Measurements from ENCODE around the gene ATP1A2. TPM values are rescaled to one million over a fixed set of nuclear protein-coding genes. Genes with fewer than 3 reads are reported as not detected.

ATP1A2 gene
- total RNA-seq, 1 donor from 2014 or later, result not detected

DNA sequence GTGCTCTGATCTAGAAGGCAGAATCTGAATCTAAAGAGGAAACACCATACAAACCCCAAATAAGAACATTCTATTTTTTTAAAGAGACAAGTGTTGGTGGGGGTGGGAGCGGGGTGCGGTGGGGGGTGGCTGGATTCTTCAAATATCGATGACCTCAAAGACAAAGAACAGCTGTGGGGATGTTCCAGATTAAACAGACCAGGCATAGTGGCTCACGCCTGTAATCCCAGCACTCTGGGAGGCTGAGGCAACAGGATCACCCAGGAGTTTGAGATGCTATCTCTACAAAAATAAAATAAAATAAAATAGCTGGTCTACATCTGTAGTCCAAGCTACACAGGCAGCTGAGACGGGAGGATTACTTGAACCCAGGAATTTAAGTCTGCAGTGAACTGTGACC, 40.8 kb downstream of the ATP1A2 start:
- TF ChIP-seq, protein P1, sequence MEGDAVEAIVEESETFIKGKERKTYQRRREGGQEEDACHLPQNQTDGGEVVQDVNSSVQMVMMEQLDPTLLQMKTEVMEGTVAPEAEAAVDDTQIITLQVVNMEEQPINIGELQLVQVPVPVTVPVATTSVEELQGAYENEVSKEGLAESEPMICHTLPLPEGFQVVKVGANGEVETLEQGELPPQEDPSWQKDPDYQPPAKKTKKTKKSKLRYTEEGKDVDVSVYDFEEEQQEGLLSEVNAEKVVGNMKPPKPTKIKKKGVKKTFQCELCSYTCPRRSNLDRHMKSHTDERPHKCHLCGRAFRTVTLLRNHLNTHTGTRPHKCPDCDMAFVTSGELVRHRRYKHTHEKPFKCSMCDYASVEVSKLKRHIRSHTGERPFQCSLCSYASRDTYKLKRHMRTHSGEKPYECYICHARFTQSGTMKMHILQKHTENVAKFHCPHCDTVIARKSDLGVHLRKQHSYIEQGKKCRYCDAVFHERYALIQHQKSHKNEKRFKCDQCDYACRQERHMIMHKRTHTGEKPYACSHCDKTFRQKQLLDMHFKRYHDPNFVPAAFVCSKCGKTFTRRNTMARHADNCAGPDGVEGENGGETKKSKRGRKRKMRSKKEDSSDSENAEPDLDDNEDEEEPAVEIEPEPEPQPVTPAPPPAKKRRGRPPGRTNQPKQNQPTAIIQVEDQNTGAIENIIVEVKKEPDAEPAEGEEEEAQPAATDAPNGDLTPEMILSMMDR (conservative IDR thresholded peaks at IDR 0.05; ENCODE audit: low read depth, low read length), result no peak
- H3K4me3 ChIP-seq (ENCODE audit: low read depth, low read length), result no peak overlapping the region
- DNase-seq (ENCODE audit: low read depth), result no peak

DNA sequence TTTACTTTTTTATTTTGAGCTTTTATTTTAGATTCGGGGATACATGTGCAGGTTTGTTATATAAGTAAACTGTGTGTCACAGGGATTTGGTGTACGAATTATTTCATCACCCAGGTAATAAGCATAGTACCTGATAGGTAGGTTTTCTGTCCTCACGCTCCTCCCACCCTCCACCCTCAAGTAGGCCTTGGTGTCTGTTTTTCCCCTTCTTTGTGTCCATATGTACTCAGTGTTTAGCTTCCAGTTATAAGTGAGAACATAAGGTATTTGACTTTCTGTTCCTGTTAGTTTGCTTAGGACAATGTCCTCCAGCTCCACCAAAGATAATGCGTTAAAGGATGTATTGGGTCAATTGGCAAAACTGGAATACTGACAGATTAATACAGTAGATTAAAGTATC, 41.6 kb downstream of the ATP1A2 start:
- no peak for DNase-seq (ENCODE audit: low read depth)
- TF ChIP-seq, protein P1 (conservative IDR thresholded peaks at IDR 0.05; ENCODE audit: low read depth, low read length), result no peak
- H3K4me3 ChIP-seq (ENCODE audit: low read depth, low read length), result no peak overlapping the region

DNA sequence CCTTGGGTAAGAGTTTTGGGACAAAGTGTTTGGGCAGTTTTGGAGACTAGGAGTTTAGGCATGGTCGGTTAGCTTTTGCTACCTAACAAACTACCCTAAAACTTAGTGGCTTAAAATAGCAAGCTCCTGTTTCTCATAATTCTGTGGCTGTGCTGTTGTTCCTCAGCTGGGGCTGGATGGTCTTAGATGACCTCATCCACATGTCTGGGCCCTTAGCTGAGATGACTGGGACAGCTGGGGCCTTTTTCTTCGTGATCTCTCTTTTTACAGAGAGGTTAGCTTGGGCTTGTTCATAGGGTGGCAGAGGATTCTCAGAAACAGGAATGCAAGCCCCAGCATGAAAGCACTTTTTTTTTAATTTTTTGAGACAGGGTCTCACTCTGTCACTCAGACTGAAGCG, 42.5 kb downstream of the ATP1A2 start:
- DNase-seq (ENCODE audit: low read depth), result no peak
- no peak overlapping the region for H3K4me3 ChIP-seq (ENCODE audit: low read depth, low read length)
- TF ChIP-seq, protein P1 (conservative IDR thresholded peaks at IDR 0.05; ENCODE audit: low read depth, low read length), result no peak

DNA sequence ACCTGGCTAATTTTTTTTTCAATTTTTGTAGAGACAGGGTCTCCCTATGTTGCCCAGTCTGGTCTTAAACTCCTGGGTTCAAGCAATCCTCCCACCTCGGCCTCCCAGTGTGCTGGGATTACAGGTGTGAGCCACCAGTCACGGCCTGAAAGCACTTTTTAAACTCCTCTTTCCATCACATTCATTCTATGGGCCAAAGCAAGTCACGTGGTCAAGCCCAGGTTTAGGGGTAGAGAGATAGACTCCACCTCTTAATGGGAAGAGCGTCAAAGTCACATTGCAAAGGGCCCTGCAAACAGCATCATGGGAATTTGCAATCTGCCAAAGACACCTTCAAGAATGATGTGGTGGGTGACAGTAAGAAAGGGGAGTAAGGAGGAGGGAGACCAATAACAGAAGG, 43.0 kb downstream of the ATP1A2 start:
- TF ChIP-seq, protein P1 (conservative IDR thresholded peaks at IDR 0.05; ENCODE audit: low read depth, low read length), result no peak
- no peak for DNase-seq (ENCODE audit: low read depth)
- no peak overlapping the region for H3K4me3 ChIP-seq (ENCODE audit: low read depth, low read length)

DNA sequence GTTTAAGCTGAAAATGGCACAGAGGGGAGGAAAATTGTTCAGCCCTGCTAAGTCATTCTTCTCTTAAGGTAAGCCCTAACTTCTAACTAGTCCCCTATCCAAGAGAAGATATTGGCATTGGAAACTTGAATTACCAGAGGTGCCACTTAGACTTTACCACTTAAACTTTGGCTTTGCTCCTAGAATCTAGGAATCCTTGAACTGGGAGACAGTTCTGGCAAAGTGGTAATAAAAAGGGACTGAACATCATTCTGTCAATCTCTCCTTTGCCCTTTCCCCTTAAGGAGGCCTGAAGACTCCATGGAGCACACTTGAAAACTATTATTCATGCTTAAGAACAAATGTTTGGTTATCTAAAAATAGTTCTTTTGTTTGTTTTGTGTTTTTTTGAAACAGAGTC, 44.3 kb downstream of the ATP1A2 start:
- no peak for DNase-seq (ENCODE audit: low read depth)
- TF ChIP-seq, protein P1 (conservative IDR thresholded peaks at IDR 0.05; ENCODE audit: low read depth, low read length), result no peak
- H3K4me3 ChIP-seq (ENCODE audit: low read depth, low read length), result no peak overlapping the region

DNA sequence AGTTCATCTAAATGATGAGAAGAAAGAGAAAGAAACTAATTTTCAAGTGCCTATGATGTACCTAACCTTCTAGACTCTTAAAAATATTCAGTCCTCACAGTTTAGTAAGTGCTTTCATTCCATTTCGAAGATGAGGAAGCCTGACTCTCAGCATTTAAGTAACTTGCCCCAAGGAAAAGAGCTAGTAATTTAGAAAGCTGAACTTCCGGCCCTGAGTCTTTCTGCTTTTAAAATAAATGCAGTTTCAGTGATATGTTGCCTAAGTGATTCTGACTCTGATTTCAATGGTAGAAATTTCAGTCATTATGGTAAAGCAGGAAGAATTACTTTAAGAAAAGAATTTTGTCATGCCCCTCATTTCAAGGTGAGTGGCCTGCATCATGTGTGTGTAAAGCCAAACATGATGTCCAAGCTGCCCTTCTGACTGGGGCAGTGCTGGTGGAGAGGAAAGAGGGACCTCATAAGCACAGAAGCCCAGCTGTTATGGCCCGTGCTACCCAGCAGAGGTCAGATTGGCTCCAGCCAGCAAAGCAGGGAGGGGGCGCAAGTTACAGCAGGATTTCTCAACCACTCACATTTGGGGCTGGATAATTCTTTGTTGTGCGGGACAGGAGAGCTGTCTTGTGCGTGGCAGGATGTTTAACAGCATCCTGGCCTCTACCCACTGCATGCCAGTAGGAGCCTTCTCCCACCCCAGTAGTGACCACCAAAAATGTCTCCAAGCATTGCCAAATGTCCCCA, 46.6 kb downstream of the ATP1A2 start:
- TF ChIP-seq, protein P1 (conservative IDR thresholded peaks at IDR 0.05; ENCODE audit: low read depth, low read length), result peak; percentile 56
- H3K4me3 ChIP-seq (ENCODE audit: low read depth, low read length), result no peak overlapping the region
- DNase-seq (ENCODE audit: low read depth), result no peak

DNA sequence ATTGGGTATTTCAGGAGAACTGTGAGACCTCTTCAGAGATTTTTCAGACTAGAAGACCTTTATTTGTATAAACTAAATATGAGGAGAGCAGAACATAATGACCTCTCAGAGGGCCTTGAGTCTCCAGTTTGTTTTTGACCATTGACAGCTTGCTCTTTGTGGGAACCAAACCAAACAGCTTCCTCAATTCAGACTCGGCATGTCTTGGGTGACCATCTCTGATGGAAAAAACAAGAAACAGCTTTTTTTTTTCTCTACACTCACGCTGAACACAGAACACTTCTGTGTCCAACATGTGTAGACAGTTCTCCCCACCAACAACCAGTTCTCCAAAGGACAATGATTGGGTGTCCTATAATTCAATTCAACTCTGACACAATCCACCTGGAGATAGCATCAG, 47.4 kb downstream of the ATP1A2 start:
- TF ChIP-seq, protein P1 (conservative IDR thresholded peaks at IDR 0.05; ENCODE audit: low read depth, low read length), result no peak
- no peak overlapping the region for H3K4me3 ChIP-seq (ENCODE audit: low read depth, low read length)
- no peak for DNase-seq (ENCODE audit: low read depth)

All from epithelial cell of proximal tubule (primary cell).